H1 (cell line): Measurements from ENCODE around the gene RAB24. TPM values are rescaled to one million over a fixed set of nuclear protein-coding genes. Genes with fewer than 3 reads are reported as not detected.

Experiments
- ATF2 ChIP-seq: IDR thresholded peaks from 2 replicates; pipeline ENCODE4 v1.6.1; 2012; ENCODE audit warnings: low read length, inconsistent platforms
- ATF3 ChIP-seq: IDR thresholded peaks from 2 replicates; pipeline ENCODE4 v1.6.1; 2011; ENCODE audit warnings: low read depth, mild to moderate bottlenecking, low read length; ENCODE audit not compliant: insufficient read depth
- CTCF ChIP-seq, 3 experiments: IDR thresholded peaks; 1 replicate in 2 of 3; 2 replicates in 1 of 3; pipeline versions ENCODE4 v1.5.1 to v1.6.1; 2011; ENCODE audit warnings: low read length in 3 of 3, mild to moderate bottlenecking in 3 of 3, inconsistent platforms in 2 of 3, low read depth in 1 of 3, moderate library complexity in 1 of 3; ENCODE audit not compliant: insufficient read depth in 1 of 3; ENCODE audit errors: control extremely low read depth in 1 of 3
- E2F6 ChIP-seq: IDR thresholded peaks from 2 replicates; pipeline ENCODE4 v1.6.1; 2012; ENCODE audit warnings: inconsistent platforms
- EP300 ChIP-seq, 2 experiments: IDR thresholded peaks; 1 replicate in 1 of 2; 2 replicates in 1 of 2; pipeline ENCODE4 v1.6.1; 2011 to 2012; ENCODE audit warnings: low read depth in 2 of 2, low read length in 2 of 2, mild to moderate bottlenecking in 2 of 2, borderline replicate concordance in 1 of 2, inconsistent platforms in 1 of 2, moderate library complexity in 1 of 2
- EZH2 ChIP-seq: fragments of 200-600 bp; sonication (generic); IDR thresholded peaks from 2 replicates; pipeline ENCODE4 v1.7.1; 2012; ENCODE audit warnings: low read depth, mild to moderate bottlenecking, moderate library complexity, low read length, inconsistent platforms; ENCODE audit not compliant: severe bottlenecking
- GABPA ChIP-seq: IDR thresholded peaks from 2 replicates; pipeline ENCODE4 v1.6.1; 2011; ENCODE audit warnings: mild to moderate bottlenecking, low read length, moderate library complexity, borderline replicate concordance; ENCODE audit not compliant: insufficient read depth
- MAX ChIP-seq: IDR thresholded peaks from 2 replicates; pipeline ENCODE4 v1.6.1; 2012; ENCODE audit warnings: inconsistent platforms
- RBBP5 ChIP-seq: IDR thresholded peaks from 2 replicates; pipeline ENCODE4 v1.7.1; 2012; ENCODE audit warnings: low read depth, mild to moderate bottlenecking, inconsistent platforms, low read length, moderate library complexity, borderline replicate concordance
- SAP30 ChIP-seq: fragments of 300-600 bp; sonication (generic); IDR thresholded peaks from 2 replicates; pipeline ENCODE4 v1.7.1; 2012; ENCODE audit warnings: low read length, moderate library complexity, mild to moderate bottlenecking, inconsistent platforms; ENCODE audit not compliant: insufficient read depth, insufficient replicate concordance
- SRF ChIP-seq: IDR thresholded peaks from 2 replicates; pipeline ENCODE4 v1.6.1; 2011; ENCODE audit warnings: mild to moderate bottlenecking, low read depth, low read length, moderate library complexity
- SUZ12 ChIP-seq: fragments of 200-600 bp; sonication (generic); IDR thresholded peaks from 2 replicates; pipeline ENCODE4 v1.6.1; 2012; ENCODE audit warnings: mild to moderate bottlenecking, inconsistent platforms, low read length, moderate library complexity, mixed read lengths
- TBP ChIP-seq: IDR thresholded peaks from 2 replicates; pipeline ENCODE4 v1.6.1; 2011; ENCODE audit warnings: low read depth, low read length, improper control_type of control experiment
- TCF12 ChIP-seq: IDR thresholded peaks from 2 replicates; pipeline ENCODE4 v1.6.1; 2011; ENCODE audit warnings: low read depth, mild to moderate bottlenecking, low read length
- USF2 ChIP-seq: IDR thresholded peaks from 2 replicates; pipeline ENCODE4 v1.6.1; 2011; ENCODE audit warnings: low read length, improper control_type of control experiment
- ZNF274 ChIP-seq: IDR thresholded peaks from 2 replicates; pipeline ENCODE4 v1.7.0; 2012; ENCODE audit warnings: low read length, borderline replicate concordance; ENCODE audit errors: extremely low read depth
- polyA plus RNA-seq, 7 experiments: library from polyadenylated mRNA; depleted of rRNA in 3 of 7; stranded (reverse) in 5 of 7; unstranded in 2 of 7; fragments of >200 nt in 5 of 7; fragments of 200-250 nt in 2 of 7; gene quantifications; 1 replicate in 5 of 7; 2 replicates in 1 of 7; 4 replicates in 1 of 7; pipeline versions ENCODE4 v1.2.1 to v1.2.3, GENCODE V29; 2011 to 2013; ENCODE audit warnings: missing spikeins in 2 of 7, mixed read lengths in 2 of 7
- total RNA-seq: library from RNA; stranded (reverse); fragmentation: NEBNext Ultra II Directional; extraction: Animal tissue kit (Norgen Biotek cat#: 25700); gene quantifications from 2 replicates; pipeline ENCODE4 v1.2.1, GENCODE V29; 2021

RAB24 gene
- total and polyA plus RNA-seq, 2 of the 8 experiments (the other 6 are each of a cell fraction or from before 2014, with no cell fraction given), result 18.8 to 33.8 TPM

GRCh38 chr5:177300236-177300880, 3.2 kb downstream of the RAB24 start (continued):
- TF ChIP-seq E2F6 (no peak), EZH2 (no peak), ZNF274 (no peak), RBBP5 (no peak), CTCF (IDR thresholded peaks at IDR 0.05; ENCODE audit: control extremely low read depth in 1 of 3, insufficient read depth in 1 of 3, low read depth in 1 of 3, low read length in 3 of 3) (peak in 1 of 3 experiments; percentile 31; a peak in 1 of 4 replicates), SUZ12 (no peak), TCF12 (no peak), MAX (no peak), SAP30 (no peak), ATF3 (no peak), SRF (no peak), USF2 (no peak), GABPA (no peak), ATF2 (no peak), TBP (no peak), EP300 (IDR thresholded peaks at IDR 0.05; ENCODE audit: borderline replicate concordance in 1 of 2, low read depth in 2 of 2, low read length in 2 of 2) (peak in 1 of 2 experiments; percentile 20; a peak in 1 of 3 replicates)
